ENCODE data around the gene APLP2. TPM values are rescaled to one million over a fixed set of nuclear protein-coding genes. Genes with fewer than 3 reads are reported as not detected.
A peak's percentile ranks its signal among the peaks of the same experiment; 100 is the strongest.

Gene APLP2
- total RNA-seq, 2 donors from 2014 or later: 326 to 454 TPM

- no peak for DNase-seq (ENCODE audit: low spot score)
- peaks cover 41% of the 10 kb centered on the region for H3K36me3 ChIP-seq
- H3K9me3 ChIP-seq: no peaks in the 10 kb centered on the region
- peaks cover 0 to 53% of the 10 kb centered on the region in 2 donors for H3K4me1 ChIP-seq
- TF ChIP-seq, protein P1, sequence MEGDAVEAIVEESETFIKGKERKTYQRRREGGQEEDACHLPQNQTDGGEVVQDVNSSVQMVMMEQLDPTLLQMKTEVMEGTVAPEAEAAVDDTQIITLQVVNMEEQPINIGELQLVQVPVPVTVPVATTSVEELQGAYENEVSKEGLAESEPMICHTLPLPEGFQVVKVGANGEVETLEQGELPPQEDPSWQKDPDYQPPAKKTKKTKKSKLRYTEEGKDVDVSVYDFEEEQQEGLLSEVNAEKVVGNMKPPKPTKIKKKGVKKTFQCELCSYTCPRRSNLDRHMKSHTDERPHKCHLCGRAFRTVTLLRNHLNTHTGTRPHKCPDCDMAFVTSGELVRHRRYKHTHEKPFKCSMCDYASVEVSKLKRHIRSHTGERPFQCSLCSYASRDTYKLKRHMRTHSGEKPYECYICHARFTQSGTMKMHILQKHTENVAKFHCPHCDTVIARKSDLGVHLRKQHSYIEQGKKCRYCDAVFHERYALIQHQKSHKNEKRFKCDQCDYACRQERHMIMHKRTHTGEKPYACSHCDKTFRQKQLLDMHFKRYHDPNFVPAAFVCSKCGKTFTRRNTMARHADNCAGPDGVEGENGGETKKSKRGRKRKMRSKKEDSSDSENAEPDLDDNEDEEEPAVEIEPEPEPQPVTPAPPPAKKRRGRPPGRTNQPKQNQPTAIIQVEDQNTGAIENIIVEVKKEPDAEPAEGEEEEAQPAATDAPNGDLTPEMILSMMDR (IDR thresholded peaks at IDR 0.05): no peak
- no peak overlapping the region for H3K4me3 ChIP-seq
- H3K27me3 ChIP-seq: no peaks in the 10 kb centered on the region
- no peak overlapping the region for H3K27ac ChIP-seq
These were observed 74.4 kb downstream of the APLP2 start for GRCh38 chr11:130144141-130144540.

GRCh38 chr11:130144861-130145281 lies 75.2 kb downstream of the APLP2 start:
- Histone ChIP-seq H3K4me1 (peaks cover 0 to 48% of the 10 kb centered on the region in 2 donors), H3K27me3 (no peaks in the 10 kb centered on the region), H3K27ac (no peak overlapping the region), H3K4me3 (no peak overlapping the region), H3K9me3 (no peaks in the 10 kb centered on the region), H3K36me3 (peaks cover 41% of the 10 kb centered on the region)
- TF ChIP-seq, protein P1 (IDR thresholded peaks at IDR 0.05): no peak
- no peak for DNase-seq (ENCODE audit: low spot score)

- Histone ChIP-seq H3K4me3 (no peak overlapping the region), H3K36me3 (peaks cover 36% of the 10 kb centered on the region), H3K27me3 (no peaks in the 10 kb centered on the region), H3K9me3 (no peaks in the 10 kb centered on the region), H3K4me1 (peaks cover 0 to 47% of the 10 kb centered on the region in 2 donors), H3K27ac (peak overlapping the region; percentile 56 to 60)
- TF ChIP-seq, protein P1 (IDR thresholded peaks at IDR 0.05): no peak
- no peak for DNase-seq (ENCODE audit: low spot score)
These were observed 75.7 kb downstream of the APLP2 start for GRCh38 chr11:130145311-130145812.

- no peaks in the 10 kb centered on the region for H3K27me3 ChIP-seq
- H3K36me3 ChIP-seq: peaks cover 31% of the 10 kb centered on the region
- H3K9me3 ChIP-seq: no peaks in the 10 kb centered on the region
- H3K4me3 ChIP-seq: no peak overlapping the region
- peak overlapping the region; percentile 56 to 60 for H3K27ac ChIP-seq
- H3K4me1 ChIP-seq: peaks cover 0 to 46% of the 10 kb centered on the region in 2 donors
- TF ChIP-seq, protein P1 (IDR thresholded peaks at IDR 0.05): peak in 1 of 2 donors; percentile 50
- no peak for DNase-seq (ENCODE audit: low spot score)
These were observed 76.5 kb downstream of the APLP2 start for GRCh38 chr11:130145975-130146776.

- Histone ChIP-seq H3K27ac (peak overlapping the region; percentile 56 to 60), H3K4me3 (no peak overlapping the region), H3K4me1 (peaks cover 0 to 40% of the 10 kb centered on the region in 2 donors), H3K36me3 (peaks cover 25% of the 10 kb centered on the region), H3K9me3 (no peaks in the 10 kb centered on the region), H3K27me3 (no peaks in the 10 kb centered on the region)
- TF ChIP-seq, protein P1 (IDR thresholded peaks at IDR 0.05): no peak
- DNase-seq (ENCODE audit: low spot score): no peak
These were observed 77.1 kb downstream of the APLP2 start for GRCh38 chr11:130146796-130147195.

Measured in right atrium auricular region (tissue), 2 donors.